Measurements from ENCODE around the gene TMEM240.
"Not testable (repeated sequence)": the region's sequence is repeated elsewhere in the genome, so short reads cannot be mapped to it uniquely, and the experiment has no call there.

The TMEM240 gene

DNA sequence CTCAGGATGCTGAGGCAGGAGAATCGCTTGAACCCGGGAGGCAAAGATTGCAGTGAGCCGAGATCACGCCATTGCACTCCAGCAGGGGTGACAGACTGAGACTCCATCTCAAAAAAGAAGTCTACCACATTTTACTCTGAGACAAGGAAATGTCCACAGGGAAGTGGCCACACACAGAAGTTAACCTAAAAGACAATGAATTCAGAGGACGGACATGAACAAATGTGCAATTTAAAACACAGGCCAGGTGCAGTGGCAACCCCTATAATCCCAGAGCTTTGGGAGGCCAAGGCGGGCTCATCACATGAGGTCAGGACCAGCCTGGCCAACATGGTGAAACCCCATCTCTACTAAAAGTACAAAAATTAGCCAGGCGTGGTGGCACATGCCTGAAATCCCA, 17.3 kb upstream of the TMEM240 start:
- not testable (repeated sequence) for DNase-seq (ENCODE audit: low read depth in 2 of 2)

GRCh38 chr1:1556961-1557360, 16.5 kb upstream of the TMEM240 start:
- DNase-seq (ENCODE audit: low read depth in 2 of 2): not testable (repeated sequence)

DNA sequence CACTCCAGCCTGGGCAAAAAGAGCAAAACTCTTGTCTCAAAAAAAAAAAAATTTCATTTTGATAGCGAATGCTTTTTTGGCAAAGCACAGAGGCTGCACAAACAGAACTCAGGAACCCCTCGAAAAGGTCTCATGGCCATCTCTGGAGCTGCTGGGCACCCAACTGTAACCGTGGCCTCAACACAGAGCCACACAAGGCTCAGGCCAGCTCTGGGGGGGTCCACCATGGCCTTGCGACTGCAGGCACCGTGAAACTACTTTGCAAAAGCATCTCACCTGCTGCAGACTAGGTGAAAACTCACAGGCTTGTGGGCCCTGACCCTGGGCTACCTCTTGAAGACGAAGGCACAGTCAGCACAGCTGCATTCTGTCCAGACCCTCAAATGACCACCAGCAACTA, 16.1 kb upstream of the TMEM240 start:
- DNase-seq (ENCODE audit: low read depth in 2 of 2): no peak

DNA sequence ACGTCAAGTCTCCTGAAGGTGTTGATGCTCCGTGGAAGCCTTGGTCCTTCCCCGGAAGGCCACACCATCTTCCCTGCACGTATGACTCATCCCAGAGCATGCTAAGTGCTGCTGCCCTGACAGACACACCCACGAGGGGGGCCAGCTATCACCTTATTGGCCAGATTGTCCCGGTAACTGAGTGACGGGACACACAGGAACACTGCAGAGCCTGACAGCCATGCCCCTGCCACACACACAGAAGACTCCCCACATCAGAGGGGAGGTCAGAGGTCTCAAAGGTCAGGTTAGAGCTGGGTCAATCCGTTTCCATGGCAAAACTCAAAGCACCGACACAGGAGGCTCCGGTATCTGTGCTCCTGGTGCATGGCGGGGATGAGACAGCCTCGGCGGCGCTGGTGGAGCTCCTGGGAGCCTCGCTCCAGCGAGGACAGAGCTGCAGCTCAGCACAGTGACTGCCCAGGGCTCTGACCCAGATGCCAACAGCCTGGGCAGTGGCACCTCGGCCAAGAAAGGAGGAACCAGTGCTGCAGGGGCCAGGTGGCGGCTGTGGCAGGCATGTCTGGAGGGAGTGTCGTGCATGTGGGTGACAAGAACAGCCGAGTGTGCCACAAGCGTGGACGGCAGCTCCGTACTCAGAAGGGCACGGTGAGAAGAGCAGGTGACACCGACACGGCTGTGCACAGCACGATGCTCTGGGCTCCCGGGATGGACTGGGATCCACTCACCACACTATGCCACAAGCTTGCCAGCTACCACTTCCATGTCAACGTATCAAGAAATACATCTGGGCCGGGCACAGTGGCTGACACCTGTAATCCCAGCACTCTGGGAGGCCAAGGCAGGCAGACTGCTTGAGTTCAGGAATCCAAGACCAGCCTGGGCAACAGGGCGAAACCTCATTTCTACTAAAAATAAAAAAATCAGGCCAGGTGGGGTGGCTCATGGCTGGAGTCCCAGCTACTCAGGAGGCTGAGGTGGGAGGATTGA, 14.8 kb upstream of the TMEM240 start:
- no peak for DNase-seq (ENCODE audit: low read depth in 2 of 2)

GRCh38 chr1:1554550-1554925, 14.1 kb upstream of the TMEM240 start:
- DNase-seq (ENCODE audit: low read depth in 2 of 2): no peak

DNA sequence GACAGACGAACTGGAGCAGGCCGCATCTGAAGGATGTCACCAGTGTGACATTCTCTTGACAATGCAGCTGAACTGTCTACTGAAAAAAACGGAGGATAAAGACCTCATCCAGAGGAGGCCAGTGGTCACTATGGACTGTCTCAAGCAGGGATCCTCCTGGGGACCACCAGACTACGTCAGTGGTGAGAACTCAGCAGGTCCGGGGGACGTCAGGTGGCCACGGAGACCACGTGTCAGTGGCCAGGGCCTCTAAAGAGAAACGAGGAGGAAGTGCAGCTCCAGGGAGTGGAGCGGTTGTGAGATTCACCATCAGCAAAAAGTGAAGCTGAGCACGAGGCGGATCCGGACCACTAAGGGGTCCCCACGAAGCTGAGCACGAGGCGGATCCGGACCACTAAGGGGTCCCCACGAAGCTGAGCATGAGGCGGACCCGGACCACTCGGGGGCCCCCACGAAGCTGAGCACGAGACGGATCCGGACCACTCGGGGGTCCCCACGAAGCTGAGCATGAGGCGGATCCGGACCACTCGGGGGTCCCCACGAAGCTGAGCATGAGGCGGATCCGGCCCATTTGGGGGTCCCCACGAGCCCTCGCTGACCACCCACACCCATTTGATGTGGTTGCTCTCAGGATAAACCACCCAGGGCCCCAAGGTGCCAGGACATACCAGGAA, 13.5 kb upstream of the TMEM240 start:
- DNase-seq (ENCODE audit: low read depth in 2 of 2): no peak

- DNase-seq (ENCODE audit: low read depth in 2 of 2): no peak
Observed at GRCh38 chr1:1552263-1552639, 11.8 kb upstream of the TMEM240 start.

DNA sequence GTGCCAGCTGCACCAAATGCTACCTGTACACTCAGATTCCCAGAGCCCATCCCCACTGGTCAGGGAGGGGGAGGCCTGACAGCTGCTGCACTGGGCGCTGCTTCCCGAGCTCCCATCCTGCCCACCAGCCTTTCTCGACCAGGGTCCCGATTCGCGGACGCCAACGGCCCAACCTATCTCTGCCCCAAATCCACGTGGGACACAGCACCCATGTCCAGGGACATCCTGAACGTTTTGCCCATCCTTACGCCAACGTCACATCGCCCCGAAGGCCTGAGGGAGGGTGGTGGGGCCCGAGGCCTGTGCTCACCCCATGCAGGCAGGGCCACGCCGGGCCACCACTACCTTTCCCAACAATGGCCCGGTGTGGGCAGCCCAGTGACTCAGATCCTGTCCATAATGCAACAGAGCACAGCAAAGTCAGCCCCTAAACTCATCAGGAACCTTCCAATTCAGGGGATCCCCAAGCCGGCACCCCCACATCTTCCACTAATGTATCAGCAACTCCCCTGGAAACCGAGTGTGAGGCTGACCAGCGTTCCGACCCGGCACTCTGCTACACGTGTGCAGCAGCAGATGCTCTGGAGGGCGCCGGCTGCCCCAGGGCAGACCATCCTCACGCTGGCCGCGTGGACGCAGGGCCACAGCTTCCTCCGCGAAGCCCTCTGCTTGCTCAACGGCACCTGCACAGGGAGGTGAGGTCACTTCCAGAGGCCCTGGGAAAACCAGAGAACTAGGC, 11.3 kb upstream of the TMEM240 start:
- no peak for DNase-seq (ENCODE audit: low read depth in 2 of 2)

DNA sequence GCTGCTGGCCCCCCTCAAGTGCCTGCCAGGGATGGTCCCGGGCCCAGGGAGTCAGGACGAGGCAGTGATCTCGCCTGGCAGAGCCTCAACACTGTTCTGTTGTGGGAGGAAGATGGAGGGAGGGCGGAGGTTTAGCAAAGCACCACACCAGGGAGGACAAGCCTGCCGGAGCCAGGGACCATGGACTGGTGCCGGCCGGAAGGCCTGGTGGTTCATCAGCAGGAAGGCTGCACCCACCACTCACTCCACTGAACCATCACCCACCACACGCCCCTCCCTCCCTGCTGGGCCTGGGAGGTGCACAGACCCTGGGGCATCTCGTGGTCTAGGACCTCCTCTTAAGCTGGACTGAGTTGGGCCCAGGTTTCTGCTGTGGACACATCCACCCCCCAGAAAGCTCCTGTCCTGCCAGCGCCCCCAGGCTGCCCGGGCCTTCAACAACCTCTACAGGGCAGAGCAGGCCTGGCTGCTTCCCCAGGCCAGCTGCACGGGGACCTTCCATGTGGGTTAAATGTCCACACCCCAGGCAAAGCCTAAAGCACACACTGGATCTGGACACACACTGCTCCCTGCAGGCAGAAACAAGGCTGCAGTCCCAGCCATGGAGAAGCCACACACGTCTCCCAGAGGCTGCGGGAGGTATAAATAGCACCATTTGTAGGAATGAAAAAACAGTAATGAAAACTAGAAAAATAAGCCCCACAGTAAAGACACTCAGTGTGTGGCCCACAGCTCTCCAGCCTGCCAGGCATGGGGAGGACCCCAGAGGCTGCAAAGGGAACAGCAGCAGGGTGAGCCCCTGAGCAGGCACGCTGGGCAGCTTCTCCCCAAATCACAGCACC, 10.4 kb upstream of the TMEM240 start:
- no peak for DNase-seq (ENCODE audit: low read depth in 2 of 2)

DNA sequence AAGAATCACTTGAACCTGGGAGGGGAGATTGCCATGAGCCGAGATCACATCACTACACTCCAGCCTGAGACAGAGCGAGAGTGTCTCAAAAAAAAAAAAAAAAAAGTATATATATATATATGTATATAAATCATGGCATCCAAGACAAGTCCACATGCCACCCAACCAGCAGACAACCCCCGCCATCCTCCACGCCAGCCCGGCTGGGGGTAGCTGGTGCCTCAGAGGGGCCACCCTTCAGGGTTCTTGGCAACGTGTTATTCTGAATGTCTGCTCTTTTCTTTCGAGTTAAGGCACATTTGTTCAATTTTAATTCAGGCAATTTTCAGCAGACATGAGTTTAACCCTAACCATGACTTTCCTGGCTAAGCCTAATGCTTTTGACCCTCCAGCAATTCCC, 9.7 kb upstream of the TMEM240 start:
- DNase-seq (ENCODE audit: low read depth in 2 of 2): no peak

DNA sequence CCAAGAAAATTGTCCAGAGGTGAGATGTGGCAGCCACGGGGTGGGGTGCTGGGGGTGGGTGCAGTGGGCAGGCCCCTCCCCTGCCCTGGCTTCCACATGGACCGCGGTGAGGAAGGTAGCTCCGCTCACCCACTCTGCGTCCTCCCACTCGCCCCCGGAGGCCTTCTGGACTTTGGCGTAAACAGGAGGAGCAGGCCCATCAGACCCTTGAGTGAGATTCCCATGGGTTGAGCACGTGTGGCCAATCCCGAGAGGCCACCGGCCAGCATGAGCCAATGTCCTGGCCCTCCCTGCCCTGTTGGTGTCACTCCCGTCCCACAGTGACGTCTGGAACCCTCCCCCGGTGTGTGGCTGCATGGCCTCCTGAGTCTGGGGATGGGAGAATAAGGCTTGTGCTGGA, 8.2 kb upstream of the TMEM240 start:
- DNase-seq (ENCODE audit: low read depth in 2 of 2): no peak

DNA sequence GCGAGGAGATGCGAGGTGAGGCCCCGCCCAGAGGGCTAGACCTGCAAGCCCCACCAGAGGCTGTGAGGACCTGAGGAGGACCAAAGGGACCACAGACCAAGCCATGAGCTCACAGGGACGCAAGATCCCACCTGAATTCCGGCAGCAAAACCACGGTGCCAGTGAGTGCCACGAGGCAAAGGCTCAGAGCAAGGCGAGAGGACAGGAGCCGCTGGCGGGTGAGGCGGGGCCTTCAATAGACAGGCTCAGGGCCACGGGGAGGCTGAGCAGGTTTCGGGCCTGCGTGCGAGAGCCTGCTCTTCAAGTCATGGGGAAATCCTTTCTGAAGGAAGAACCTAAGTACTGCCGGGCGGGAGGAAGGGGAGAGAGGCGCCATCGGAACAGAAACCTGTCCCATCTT, 7.1 kb upstream of the TMEM240 start:
- DNase-seq (ENCODE audit: low read depth in 2 of 2): no peak

DNA sequence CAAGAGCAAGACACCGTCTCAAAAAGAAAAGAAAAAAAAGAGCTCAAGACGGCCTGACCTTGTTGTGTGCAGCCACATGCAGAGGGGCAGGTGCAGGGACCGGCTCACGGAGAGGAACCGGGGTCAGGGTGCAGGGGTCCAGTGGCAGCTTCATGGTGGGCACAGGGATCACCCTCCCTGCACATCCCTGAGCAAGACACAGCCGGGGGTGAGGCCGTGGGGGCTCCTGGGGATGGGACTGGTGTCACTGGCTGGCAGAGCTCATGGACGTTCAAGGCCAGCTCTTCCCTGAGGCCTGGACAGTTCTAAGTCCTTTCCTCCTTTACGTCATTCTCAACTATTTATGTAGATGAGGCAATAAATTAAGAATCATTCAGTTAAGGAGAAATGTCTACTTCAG, 6.6 kb upstream of the TMEM240 start:
- no peak for DNase-seq (ENCODE audit: low read depth in 2 of 2)

DNA sequence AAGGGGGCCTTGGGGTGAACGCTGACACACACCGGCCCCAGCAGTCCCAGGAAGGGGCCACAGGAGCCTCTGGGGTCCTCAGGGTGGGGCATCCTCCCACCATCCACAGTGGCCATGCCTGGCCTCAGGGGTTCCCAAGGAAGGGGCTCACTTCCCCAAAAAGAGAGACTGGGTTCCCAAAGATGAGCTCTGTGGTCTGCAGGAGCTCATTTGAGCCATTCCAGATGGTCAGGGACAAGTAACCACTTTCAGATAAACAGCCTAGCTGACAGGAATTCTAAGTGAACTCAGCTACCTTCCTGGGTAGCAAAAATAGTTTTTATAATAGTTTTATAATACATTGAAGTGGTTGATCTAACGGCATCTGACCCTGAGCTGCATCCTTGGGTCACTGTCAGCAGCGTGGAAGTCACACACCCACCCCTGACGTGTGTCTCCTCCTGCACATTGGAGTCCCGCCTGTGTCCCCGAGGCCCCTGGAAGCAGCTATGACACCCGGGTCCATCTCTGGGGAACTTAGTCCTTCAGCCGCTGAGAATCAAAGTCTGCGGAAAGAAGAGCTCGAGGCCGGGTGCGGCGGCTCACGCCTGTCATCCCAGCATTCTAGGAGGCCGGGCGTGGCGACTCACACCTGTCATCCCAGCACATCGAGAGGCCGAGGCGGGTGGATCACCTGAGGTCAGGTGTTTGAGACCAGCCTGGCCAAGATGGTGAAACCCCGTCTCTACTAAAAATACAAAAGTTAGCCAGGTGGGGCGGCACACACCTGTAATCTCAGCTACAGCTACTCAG, 5.7 kb upstream of the TMEM240 start:
- no peak for DNase-seq (ENCODE audit: low read depth in 2 of 2)

DNA sequence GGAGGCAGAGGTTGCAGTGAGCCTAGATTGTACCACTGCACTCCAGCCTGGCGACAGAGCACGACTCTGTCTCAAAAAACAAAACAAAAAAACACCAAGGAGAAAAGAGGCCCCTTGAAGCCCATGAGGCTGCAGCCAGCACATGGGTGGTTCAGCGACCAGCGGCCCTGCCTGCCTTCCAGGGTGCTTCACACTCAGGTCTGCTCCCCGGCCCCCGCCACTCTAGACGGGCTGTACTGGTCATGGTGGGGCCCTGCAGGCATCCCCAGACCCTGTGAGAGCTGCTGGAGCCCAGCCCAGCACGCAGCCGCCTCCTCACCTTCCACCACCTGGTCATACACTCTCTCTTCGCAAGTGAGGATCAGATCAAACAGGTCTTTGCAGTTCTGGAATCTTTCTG, 4.1 kb upstream of the TMEM240 start:
- no peak for DNase-seq (ENCODE audit: low read depth in 2 of 2)

- no peak for DNase-seq (ENCODE audit: low read depth in 2 of 2)
Observed at GRCh38 chr1:1543706-1544099, 3.3 kb upstream of the TMEM240 start.

GRCh38 chr1:1542766-1543705, 2.6 kb upstream of the TMEM240 start:
- DNase-seq (ENCODE audit: low read depth in 2 of 2): no peak

DNA sequence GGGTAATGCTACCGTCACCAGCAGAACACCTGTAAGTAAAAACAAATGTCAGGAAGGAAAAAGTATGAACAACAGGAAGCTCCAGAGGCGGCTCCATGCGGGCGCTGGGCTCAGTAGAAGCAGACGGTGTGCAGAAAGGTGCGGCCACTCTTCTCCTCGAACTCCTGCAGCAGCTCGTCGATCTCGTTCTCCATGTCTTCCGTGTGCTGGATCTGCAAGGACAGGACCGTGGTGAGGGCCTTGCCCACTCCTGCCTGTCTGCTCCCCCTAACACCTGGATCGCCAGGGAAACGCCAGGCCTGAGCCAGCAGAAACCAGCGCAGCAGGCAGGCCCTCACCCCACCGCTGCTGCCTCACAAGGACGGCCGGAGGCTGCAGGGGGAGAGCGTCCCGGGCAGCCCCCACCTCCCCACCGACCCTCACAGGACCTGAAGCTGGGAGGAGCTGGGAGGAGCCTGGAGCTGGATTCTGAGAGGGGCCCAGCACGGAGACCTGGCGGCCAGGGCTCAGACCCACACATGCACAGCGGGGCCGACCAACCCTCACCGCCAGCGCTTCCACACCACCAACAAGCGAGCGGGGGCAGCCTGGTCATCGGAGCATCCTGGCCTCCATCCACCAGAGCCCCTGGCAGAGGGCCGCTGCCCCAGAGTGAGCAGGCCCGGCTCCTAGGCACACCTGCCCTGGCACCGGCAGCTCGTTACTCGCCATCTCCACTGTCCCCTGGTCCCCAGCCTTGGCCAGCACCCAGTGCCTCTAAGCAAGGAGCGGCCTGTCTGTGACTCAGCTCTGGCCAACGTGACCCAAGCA, 1.7 kb upstream of the TMEM240 start:
- no peak for DNase-seq (ENCODE audit: low read depth in 2 of 2)

Measured in activated CD8-positive, alpha-beta memory T cell treated with anti-CD3 and anti-CD28 coated beads for 4 hours (primary cell).